ENCODE data around the gene SLC13A5. TPM values are rescaled to one million over a fixed set of nuclear protein-coding genes. Genes with fewer than 3 reads are reported as not detected.

SLC13A5 gene
- total RNA-seq, 2 experiments from 2014 or later: not detected

- H3K27ac Mint-ChIP-seq: no peak overlapping the region
- ATAC-seq (no peak), DNase-seq (no peak)
- intact Hi-C loops (cut with DNase I, micrococcal nuclease): no loop called here
- no peak overlapping the region for H3K4me3 Mint-ChIP-seq
- H3K4me1 Mint-ChIP-seq: peaks cover 11% of the 10 kb centered on the region
- POLR2A ChIA-PET: no interaction called here
- CTCF ChIA-PET: no interaction called here
- H3K9me3 Mint-ChIP-seq (ENCODE audit: low read depth): no peaks in the 10 kb centered on the region
- peaks cover 47% of the 10 kb centered on the region for H3K27me3 Mint-ChIP-seq
- H3K36me3 Mint-ChIP-seq (ENCODE audit: low read depth): no peaks in the 10 kb centered on the region
These were observed 2.9 kb downstream of the SLC13A5 start for GRCh38 chr17:6710317-6710716.

GRCh38 chr17:6708357-6708961 is 4.7 kb downstream of the SLC13A5 start:
- H3K27ac Mint-ChIP-seq: no peak overlapping the region
- H3K9me3 Mint-ChIP-seq (ENCODE audit: low read depth): no peaks in the 10 kb centered on the region
- ATAC-seq (no peak), DNase-seq (no peak)
- intact Hi-C loops (cut with DNase I, micrococcal nuclease): no loop called here
- H3K4me1 Mint-ChIP-seq: peaks cover 7% of the 10 kb centered on the region
- ChIA-PET CTCF (no interaction called here), POLR2A (no interaction called here)
- H3K27me3 Mint-ChIP-seq: peaks cover 36% of the 10 kb centered on the region
- no peak overlapping the region for H3K4me3 Mint-ChIP-seq
- H3K36me3 Mint-ChIP-seq (ENCODE audit: low read depth): no peaks in the 10 kb centered on the region

GRCh38 chr17:6706996-6707395 is 6.2 kb downstream of the SLC13A5 start:
- Mint-ChIP-seq H3K4me1 (no peaks in the 10 kb centered on the region), H3K36me3 (ENCODE audit: low read depth) (no peaks in the 10 kb centered on the region), H3K27me3 (peaks cover 24% of the 10 kb centered on the region), H3K27ac (no peak overlapping the region), H3K9me3 (ENCODE audit: low read depth) (no peaks in the 10 kb centered on the region), H3K4me3 (no peak overlapping the region)
- DNase-seq (no peak), ATAC-seq (no peak)
- POLR2A ChIA-PET: no interaction called here
- CTCF ChIA-PET: no interaction called here
- intact Hi-C loops (cut with DNase I, micrococcal nuclease): no loop called here

DNA sequence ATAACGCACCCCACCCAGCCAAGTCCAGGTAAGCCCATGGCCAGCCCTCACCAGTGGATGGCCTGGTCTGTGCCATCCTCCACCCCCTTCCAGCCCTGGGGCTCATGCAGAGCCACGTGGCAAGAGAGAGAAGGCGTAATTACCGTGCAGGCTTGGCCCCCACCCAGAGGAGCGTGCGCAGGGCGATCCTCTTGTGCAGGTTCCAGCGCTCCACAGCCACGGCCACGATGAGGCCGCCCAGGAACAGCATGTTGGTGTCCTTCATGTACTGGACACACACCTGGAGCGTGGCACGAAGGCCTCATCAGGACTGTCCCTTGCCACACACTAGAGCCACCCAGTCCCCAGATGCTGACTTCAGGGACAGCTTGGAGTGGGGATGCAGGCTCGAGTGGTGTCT is 6.7 kb downstream of the SLC13A5 start:
- no peak overlapping the region for H3K27ac Mint-ChIP-seq

DNA sequence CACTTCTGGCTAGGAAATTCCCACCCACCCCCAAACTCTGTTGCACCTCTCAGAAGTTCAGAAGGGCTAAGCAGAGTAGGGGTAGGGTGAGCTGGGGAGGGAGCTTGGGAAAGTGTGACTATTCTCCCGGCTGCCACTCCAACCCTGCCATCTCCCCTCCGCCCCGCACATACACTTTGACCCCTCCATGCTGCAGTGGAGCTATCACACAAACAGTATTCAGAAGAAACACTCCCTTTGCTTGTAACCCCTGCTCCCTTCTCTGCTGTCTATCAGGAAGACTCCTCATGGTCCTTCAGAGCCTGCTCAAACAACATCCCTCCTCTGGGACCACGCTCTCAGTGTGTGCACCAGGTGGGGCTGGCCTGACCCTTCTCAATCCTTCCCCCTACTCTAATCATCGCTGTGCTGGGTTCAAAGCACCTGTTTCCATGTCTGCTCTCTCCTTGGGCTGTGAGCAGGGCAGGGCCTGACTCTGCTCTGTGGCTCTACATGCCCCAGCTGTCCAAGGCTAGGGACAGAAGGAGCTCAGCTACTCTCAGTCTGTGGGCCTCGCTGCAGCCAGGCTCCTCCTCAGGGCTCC is 8.6 kb downstream of the SLC13A5 start:
- POLR2A ChIA-PET: no interaction called here
- CTCF ChIA-PET: interaction anchor here (1.2 kb wide), 1 partner anchor 94 kb away, joined by 5 read pairs; no protein-coding TSS in a partner anchor
- H3K9me3 Mint-ChIP-seq (ENCODE audit: low read depth): no peaks in the 10 kb centered on the region
- intact Hi-C loops (cut with DNase I, micrococcal nuclease): no loop called here
- DNase-seq (no peak), ATAC-seq (no peak)
- peaks cover 11% of the 10 kb centered on the region for H3K27me3 Mint-ChIP-seq
- H3K4me1 Mint-ChIP-seq: no peaks in the 10 kb centered on the region
- no peaks in the 10 kb centered on the region for H3K36me3 Mint-ChIP-seq (ENCODE audit: low read depth)
- no peak overlapping the region for H3K27ac Mint-ChIP-seq
- no peak overlapping the region for H3K4me3 Mint-ChIP-seq

More for the DNA sequence above, 6.7 kb downstream of the SLC13A5 start:
- CTCF ChIA-PET: interaction anchor here (0.6 kb wide), 1 partner anchor 488 kb away, joined by 4 read pairs; no protein-coding TSS in a partner anchor
- Mint-ChIP-seq H3K4me1 (no peaks in the 10 kb centered on the region), H3K36me3 (ENCODE audit: low read depth) (no peaks in the 10 kb centered on the region), H3K4me3 (no peak overlapping the region), H3K9me3 (ENCODE audit: low read depth) (no peaks in the 10 kb centered on the region), H3K27me3 (peaks cover 21% of the 10 kb centered on the region)
- DNase-seq (no peak), ATAC-seq (no peak)
- POLR2A ChIA-PET: no interaction called here
- intact Hi-C loops (cut with DNase I, micrococcal nuclease): no loop called here

DNA sequence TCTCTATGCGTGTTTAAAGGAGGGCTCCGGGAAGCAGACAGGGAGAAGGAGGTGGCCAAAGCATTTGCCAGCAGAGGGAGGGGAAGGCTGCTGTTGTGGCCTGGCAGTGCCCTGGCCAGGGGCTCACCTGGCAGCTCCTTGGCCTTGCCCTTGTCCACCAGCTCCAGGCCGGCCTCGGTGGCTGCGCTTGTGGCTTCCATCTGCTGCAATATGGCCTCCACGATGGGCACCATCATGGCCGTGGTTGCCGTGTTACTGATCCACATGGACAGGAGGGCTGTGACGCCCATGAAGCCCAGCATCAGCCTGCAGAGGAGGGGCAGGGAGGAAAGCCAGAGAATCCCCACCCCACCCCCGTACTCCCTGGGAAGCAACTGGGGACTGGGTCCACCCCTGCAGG is 9.4 kb downstream of the SLC13A5 start:
- H3K9me3 Mint-ChIP-seq (ENCODE audit: low read depth): no peaks in the 10 kb centered on the region

DNA sequence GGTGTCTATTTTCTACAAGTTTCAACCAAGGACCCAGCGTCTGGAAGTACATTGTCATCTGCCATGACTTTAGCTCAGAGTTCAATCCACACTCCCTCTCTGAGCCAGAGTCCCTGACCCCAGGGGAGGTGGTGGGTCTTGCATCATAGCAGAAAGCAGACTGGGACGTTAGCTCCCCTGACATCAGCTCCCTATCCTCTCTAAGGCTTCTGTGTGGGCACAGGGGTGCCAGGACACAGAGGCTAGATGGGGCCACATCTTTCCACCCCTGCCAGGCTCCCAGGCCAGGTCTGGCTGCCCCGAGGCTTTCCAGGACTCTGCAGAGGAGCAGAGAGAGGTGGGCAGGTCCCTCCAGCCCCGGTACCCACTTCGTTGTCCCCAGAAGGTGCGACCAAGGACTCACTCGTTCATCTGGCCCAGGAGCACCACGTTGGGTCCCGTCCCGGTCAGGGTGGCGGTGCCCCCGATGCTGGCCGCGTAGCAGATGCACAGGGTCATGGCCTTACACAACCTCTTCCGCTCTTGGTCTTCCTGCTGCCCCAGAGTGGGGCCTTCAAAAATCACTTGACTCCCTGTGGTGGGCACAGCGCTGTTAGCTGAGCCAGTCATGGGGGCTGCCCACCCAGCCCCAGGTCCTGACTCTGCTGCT is 10.5 kb downstream of the SLC13A5 start:
- intact Hi-C loops (cut with DNase I, micrococcal nuclease): no loop called here
- Mint-ChIP-seq H3K9me3 (ENCODE audit: low read depth) (no peaks in the 10 kb centered on the region), H3K4me3 (no peak overlapping the region), H3K27me3 (peaks cover 4% of the 10 kb centered on the region), H3K36me3 (ENCODE audit: low read depth) (no peaks in the 10 kb centered on the region), H3K27ac (no peak overlapping the region), H3K4me1 (no peaks in the 10 kb centered on the region)
- POLR2A ChIA-PET: interaction anchor here (0.6 kb wide), 1 partner anchor 335 kb away, joined by 3 read pairs; no protein-coding TSS in a partner anchor
- ATAC-seq (no peak), DNase-seq (no peak)
- CTCF ChIA-PET: interaction anchor here (1.0 to 1.7 kb wide), 6 partner anchors 10 to 224 kb away, joined by 3 to 6 read pairs (median 4); partner anchors contain the start of gene SLC13A5

More for the DNA sequence above, 9.4 kb downstream of the SLC13A5 start:
- no peaks in the 10 kb centered on the region for H3K4me1 Mint-ChIP-seq
- H3K27me3 Mint-ChIP-seq: peaks cover 11% of the 10 kb centered on the region
- no peak overlapping the region for H3K4me3 Mint-ChIP-seq
- DNase-seq (no peak), ATAC-seq (no peak)
- intact Hi-C loops (cut with DNase I, micrococcal nuclease): no loop called here
- no peak overlapping the region for H3K27ac Mint-ChIP-seq
- no peaks in the 10 kb centered on the region for H3K36me3 Mint-ChIP-seq (ENCODE audit: low read depth)
- CTCF ChIA-PET: interaction anchor here (1.2 kb wide), 1 partner anchor 94 kb away, joined by 5 read pairs; no protein-coding TSS in a partner anchor
- POLR2A ChIA-PET: no interaction called here

- ATAC-seq (peak; percentile 94), DNase-seq (peak; percentile 68)
- H3K36me3 Mint-ChIP-seq (ENCODE audit: low read depth): no peaks in the 10 kb centered on the region
- CTCF ChIA-PET: interaction anchor here (0.8 to 1.7 kb wide), 7 partner anchors 11 to 209 kb away, joined by 3 to 6 read pairs (median 4); partner anchors contain the start of gene SLC13A5
- intact Hi-C loops (cut with DNase I, micrococcal nuclease): no loop called here
- H3K4me3 Mint-ChIP-seq: no peak overlapping the region
- no peak overlapping the region for H3K27ac Mint-ChIP-seq
- POLR2A ChIA-PET: interaction anchor here (1.1 kb wide), 1 partner anchor 10 kb away, joined by 3 read pairs; no protein-coding TSS in a partner anchor
- no peaks in the 10 kb centered on the region for H3K9me3 Mint-ChIP-seq (ENCODE audit: low read depth)
- H3K27me3 Mint-ChIP-seq: peaks cover 2% of the 10 kb centered on the region
- no peaks in the 10 kb centered on the region for H3K4me1 Mint-ChIP-seq
These were observed 11.4 kb downstream of the SLC13A5 start for GRCh38 chr17:6701719-6702118.

DNA sequence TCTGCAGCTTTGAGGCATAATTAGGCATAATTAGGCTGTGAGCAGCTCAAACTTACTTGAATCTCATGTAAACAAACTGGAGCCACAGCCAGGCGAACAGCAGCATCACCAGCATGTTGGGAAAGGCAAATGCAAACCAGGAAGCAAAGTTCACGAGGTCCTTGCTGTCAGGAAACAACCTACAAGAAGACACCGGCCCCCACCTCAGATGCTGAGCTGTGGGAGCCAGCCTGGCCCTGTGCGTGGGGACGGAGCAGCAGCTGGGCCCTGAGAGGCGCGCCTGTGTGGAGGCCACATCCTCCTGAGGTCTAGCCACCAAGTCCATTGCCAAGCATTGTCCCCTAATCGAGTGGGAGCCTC is 12.2 kb downstream of the SLC13A5 start:
- no peak for ATAC-seq
- no peak for DNase-seq
- Mint-ChIP-seq H3K27ac (no peak overlapping the region), H3K9me3 (ENCODE audit: low read depth) (no peaks in the 10 kb centered on the region), H3K4me3 (no peak overlapping the region), H3K4me1 (no peaks in the 10 kb centered on the region), H3K36me3 (ENCODE audit: low read depth) (no peaks in the 10 kb centered on the region), H3K27me3 (peaks cover 3% of the 10 kb centered on the region)
- intact Hi-C loops (cut with DNase I, micrococcal nuclease): no loop called here
- ChIA-PET CTCF (interaction anchor here (0.6 to 1.8 kb wide), 3 partner anchors 226 to 1151 kb away, joined by 3 to 6 read pairs (median 3); no protein-coding TSS in a partner anchor), POLR2A (interaction anchor here (1.1 kb wide), 1 partner anchor 9 kb away, joined by 3 read pairs; no protein-coding TSS in a partner anchor)

- CTCF ChIA-PET: interaction anchor here (0.5 to 1.8 kb wide), 5 partner anchors 134 to 726 kb away, joined by 3 to 6 read pairs (median 3); no protein-coding TSS in a partner anchor
- no peak for DNase-seq
- Mint-ChIP-seq H3K27me3 (peaks cover 3% of the 10 kb centered on the region), H3K36me3 (ENCODE audit: low read depth) (no peaks in the 10 kb centered on the region), H3K27ac (no peak overlapping the region), H3K4me1 (no peaks in the 10 kb centered on the region), H3K4me3 (no peak overlapping the region), H3K9me3 (ENCODE audit: low read depth) (no peaks in the 10 kb centered on the region)
- POLR2A ChIA-PET: no interaction called here
- intact Hi-C loops (cut with DNase I, micrococcal nuclease): no loop called here
- ATAC-seq: no peak
These were observed 12.9 kb downstream of the SLC13A5 start for GRCh38 chr17:6699997-6700947.

DNA sequence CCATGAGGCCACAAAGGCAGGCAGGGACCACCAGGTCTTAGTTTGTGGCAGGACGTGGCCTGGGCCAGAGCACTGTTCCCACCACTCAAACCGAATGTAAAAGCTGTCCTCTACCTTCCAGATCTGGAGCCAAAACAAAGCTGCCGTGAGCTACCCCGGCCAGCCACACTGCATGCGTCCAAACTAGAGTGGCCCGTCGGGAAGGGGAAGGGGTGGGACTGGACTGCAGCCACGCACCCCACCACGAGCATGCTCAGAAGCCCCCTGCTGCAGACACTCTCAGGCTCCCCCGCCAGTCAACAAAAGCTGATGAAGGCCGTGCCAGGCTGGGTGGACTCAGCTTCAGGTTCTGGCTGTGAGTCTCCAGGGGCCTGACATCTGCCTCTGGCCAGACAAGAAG is 15.2 kb downstream of the SLC13A5 start:
- H3K4me3 Mint-ChIP-seq: no peak overlapping the region
- intact Hi-C loops (cut with DNase I, micrococcal nuclease): no loop called here
- peaks cover 8% of the 10 kb centered on the region for H3K27me3 Mint-ChIP-seq
- CTCF ChIA-PET: no interaction called here
- no peaks in the 10 kb centered on the region for H3K9me3 Mint-ChIP-seq (ENCODE audit: low read depth)
- DNase-seq: no peak
- no peaks in the 10 kb centered on the region for H3K4me1 Mint-ChIP-seq
- POLR2A ChIA-PET: no interaction called here
- ATAC-seq: no peak
- H3K27ac Mint-ChIP-seq: no peak overlapping the region
- H3K36me3 Mint-ChIP-seq (ENCODE audit: low read depth): no peaks in the 10 kb centered on the region
